ENCODE results near the gene OR5B2. TPM values are rescaled to one million over a fixed set of nuclear protein-coding genes. Genes with fewer than 3 reads are reported as not detected.

OR5B2 gene
- total RNA-seq, result not detected

- TF ChIP-seq POLR2AphosphoS5 (IDR thresholded peaks at IDR 0.05) (no peak), CTCF (IDR thresholded peaks at IDR 0.05) (no peak), POLR2A (IDR thresholded peaks at IDR 0.05) (no peak), EP300 (IDR thresholded peaks at IDR 0.05) (no peak)
- 70 to 86% methylated on average over 2 to 3 of the region's 3 CpGs for WGBS, 2 donors
Measured at GRCh38 chr11:58428021-58428420, at the start of gene OR5B2. Gene OR5B2, minus strand, starts transcription at chr11:58428121. Its CDS starts 4,860 bp downstream, at chr11:58423261.

GRCh38 chr11:58471892-58472291, 44.0 kb upstream of the OR5B2 start:
- peaks cover 8 to 21% (median 18%) of the 10 kb centered on the region in 4 donors for H3K9me3 ChIP-seq
- DNase-seq (no peak), ATAC-seq (ENCODE audit: low FRiP score in 2 of 2) (no peak)
- no peak for TF ChIP-seq POLR2AphosphoS5 (IDR thresholded peaks at IDR 0.05)
- no peak for TF ChIP-seq CTCF (IDR thresholded peaks at IDR 0.05)
- TF ChIP-seq POLR2A (IDR thresholded peaks at IDR 0.05), result no peak
- no peak for TF ChIP-seq EP300 (IDR thresholded peaks at IDR 0.05)
- no peaks in the 10 kb centered on the region for H3K36me3 ChIP-seq
- no peaks in the 10 kb centered on the region for H3K27me3 ChIP-seq
- H3K27ac ChIP-seq, result no peak overlapping the region
- no peaks in the 10 kb centered on the region for H3K4me1 ChIP-seq
- H3K4me3 ChIP-seq, result no peak overlapping the region

More at GRCh38 chr11:58428021-58428420, at the start of gene OR5B2:
- DNase-seq (no peak), ATAC-seq (ENCODE audit: low FRiP score in 2 of 2) (no peak)
- no peaks in the 10 kb centered on the region for H3K27me3 ChIP-seq
- no peaks in the 10 kb centered on the region for H3K4me1 ChIP-seq
- no peaks in the 10 kb centered on the region for H3K36me3 ChIP-seq
- no peaks in the 10 kb centered on the region for H3K9me3 ChIP-seq
- no peak within 1 kb of the TSS for H3K4me3 ChIP-seq
- H3K27ac ChIP-seq, result no peak within 1 kb of the TSS

DNA sequence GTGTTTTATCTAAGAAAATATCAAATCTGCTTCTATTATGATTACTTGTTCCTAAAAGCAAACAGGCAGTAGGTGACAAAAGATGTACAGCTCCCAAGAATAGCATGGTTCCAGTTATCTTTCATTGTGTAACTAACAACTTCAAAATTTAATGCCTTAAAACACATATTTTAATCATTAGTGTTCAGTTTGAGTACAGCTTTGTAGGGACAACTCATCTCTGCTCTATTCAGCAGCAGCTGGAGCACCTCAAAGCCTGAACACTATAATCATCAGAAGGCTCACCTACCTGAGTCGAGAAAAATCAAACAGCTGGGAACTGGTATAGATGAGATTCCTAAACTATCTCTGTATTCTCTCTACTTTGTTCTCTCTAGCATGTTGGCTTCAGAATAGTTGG, 38.4 kb upstream of the OR5B2 start:
- Histone ChIP-seq H3K36me3 (no peaks in the 10 kb centered on the region), H3K27ac (no peak overlapping the region), H3K9me3 (peaks cover 0 to 10% (median 8%) of the 10 kb centered on the region in 4 donors), H3K4me3 (no peak overlapping the region), H3K27me3 (no peaks in the 10 kb centered on the region), H3K4me1 (no peaks in the 10 kb centered on the region)
- 62 to 79% methylated on average over 1 of the region's 1 CpG for WGBS, 2 donors
- ATAC-seq (ENCODE audit: low FRiP score in 2 of 2) (no peak), DNase-seq (no peak)
- TF ChIP-seq POLR2A (IDR thresholded peaks at IDR 0.05) (no peak), POLR2AphosphoS5 (IDR thresholded peaks at IDR 0.05) (no peak), CTCF (IDR thresholded peaks at IDR 0.05) (no peak), EP300 (IDR thresholded peaks at IDR 0.05) (no peak)

DNA sequence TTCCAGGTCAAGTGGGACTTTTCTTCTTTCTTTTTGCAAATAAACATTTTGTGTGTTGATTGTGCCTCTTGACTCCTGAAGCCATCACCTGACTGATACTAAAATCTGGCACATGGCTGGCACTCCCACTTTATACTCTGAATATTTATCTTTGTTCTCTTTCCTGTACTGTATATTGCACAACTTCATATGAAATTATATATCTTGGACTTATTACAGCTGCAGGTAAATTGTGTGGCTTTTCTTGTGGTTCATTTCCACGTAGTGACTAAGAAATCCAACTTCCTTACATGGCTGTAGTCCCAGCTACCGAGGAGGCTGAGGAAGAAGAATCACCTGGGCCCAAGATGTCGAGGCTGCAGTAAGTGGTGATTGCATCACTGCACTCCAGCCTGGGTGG, 37.8 kb upstream of the OR5B2 start:
- no peak for ATAC-seq (ENCODE audit: low FRiP score in 2 of 2)
- TF ChIP-seq CTCF (IDR thresholded peaks at IDR 0.05) (no peak), EP300 (IDR thresholded peaks at IDR 0.05) (no peak), POLR2A (IDR thresholded peaks at IDR 0.05) (no peak), POLR2AphosphoS5 (IDR thresholded peaks at IDR 0.05) (no peak)
- DNase-seq, result no peak
- Histone ChIP-seq H3K9me3 (peaks cover 0 to 4% (median 2%) of the 10 kb centered on the region in 4 donors), H3K4me1 (no peaks in the 10 kb centered on the region), H3K27me3 (no peaks in the 10 kb centered on the region), H3K4me3 (no peak overlapping the region), H3K27ac (no peak overlapping the region), H3K36me3 (no peaks in the 10 kb centered on the region)
- 41 to 54% methylated on average over 3 of the region's 3 CpGs for WGBS, 2 donors

- H3K36me3 ChIP-seq, result no peaks in the 10 kb centered on the region
- DNase-seq, result no peak
- no peak overlapping the region for H3K27ac ChIP-seq
- no peak for ATAC-seq (ENCODE audit: low FRiP score in 2 of 2)
- no peaks in the 10 kb centered on the region for H3K4me1 ChIP-seq
- no peaks in the 10 kb centered on the region for H3K27me3 ChIP-seq
- TF ChIP-seq POLR2AphosphoS5 (IDR thresholded peaks at IDR 0.05), result no peak
- no peak for TF ChIP-seq EP300 (IDR thresholded peaks at IDR 0.05)
- TF ChIP-seq POLR2A (IDR thresholded peaks at IDR 0.05), result no peak
- TF ChIP-seq CTCF (IDR thresholded peaks at IDR 0.05), result no peak
- no peaks in the 10 kb centered on the region for H3K9me3 ChIP-seq
- 52 to 62% methylated on average over 3 of the region's 3 CpGs for WGBS, 2 donors
- no peak overlapping the region for H3K4me3 ChIP-seq
Measured at GRCh38 chr11:58451585-58451984, 23.7 kb upstream of the OR5B2 start.

All from upper lobe of left lung (tissue), 6 donors.